ENCODE data around the gene ZSWIM6.

GRCh38 chr5:61526207-61526519 is 194.1 kb downstream of the ZSWIM6 start:
- TF ChIP-seq CTCF (conservative IDR thresholded peaks at IDR 0.05) (no peak), EZH2 (IDR thresholded peaks at IDR 0.05; ENCODE audit: low read depth) (no peak)
